PC-9 (cell line): ENCODE measurements around the gene STARD7. TPM values are rescaled to one million over a fixed set of nuclear protein-coding genes. Genes with fewer than 3 reads are reported as not detected.

Source experiments
- BruUV-seq: library from RNA; stranded (reverse); fragments of 400-500 nt; replicated peaks from 2 replicates; lab custom pipeline; 2021; lab: Mats Ljungman, UMichigan
- CTCF ChIA-PET: fragments of 300-600 bp; sonication (Branson Sonifier 250); formaldehyde crosslinking; loops from one replicate; lab custom pipeline; 2022; ENCODE audit warnings: antibody characterized with exemption; lab: Charles Lee
- POLR2A ChIA-PET: fragments of 300-600 bp; sonication (Branson Sonifier 250); formaldehyde crosslinking; loops from one replicate; lab custom pipeline; 2022; ENCODE audit warnings: antibody characterized with exemption; ENCODE audit not compliant: unreplicated experiment; lab: Charles Lee
- DNase-seq, 2 experiments: peaks; one replicate each; pipeline versions ENCODE4 v3.0.0 to v3.0.0-alpha.2; 2015 to 2022; ENCODE audit warnings: mixed read lengths in 1 of 2
- H2AFZ ChIP-seq: fragments of 200-600 bp; sonication (generic); 2 replicates; pipeline ENCODE4 v1.8.1; 2017; ENCODE audit warnings: antibody characterized with exemption
- H3F3A ChIP-seq: fragments of 200-600 bp; sonication (generic); 2 replicates; pipeline ENCODE4 v1.8.1; 2017; ENCODE audit warnings: antibody characterized with exemption, mild to moderate bottlenecking, low read depth; ENCODE audit not compliant: insufficient read depth
- H3K27ac ChIP-seq: fragments of 200-600 bp; sonication (generic); 2 replicates; pipeline ENCODE4 v1.6.1; 2016; ENCODE audit warnings: mixed run types
- H3K27me3 ChIP-seq: fragments of 200-600 bp; sonication (generic); 2 replicates; pipeline ENCODE4 v1.6.1; 2016; ENCODE audit warnings: low read depth, mixed run types; ENCODE audit not compliant: insufficient read depth
- H3K36me3 ChIP-seq: fragments of 200-600 bp; sonication (generic); 2 replicates; pipeline ENCODE4 v1.6.1; 2016; ENCODE audit warnings: low read depth, mixed run types
- H3K4me1 ChIP-seq: fragments of 200-600 bp; sonication (generic); replicated peaks from 2 replicates; pipeline ENCODE4 v1.6.1; 2016; ENCODE audit warnings: mixed run types; ENCODE audit not compliant: insufficient read depth
- H3K4me2 ChIP-seq: fragments of 200-600 bp; sonication (generic); 2 replicates; pipeline ENCODE4 v1.6.1; 2017; ENCODE audit warnings: mixed run types
- H3K4me3 ChIP-seq: fragments of 200-600 bp; sonication (generic); 2 replicates; pipeline ENCODE4 v1.6.1; 2016; ENCODE audit warnings: mixed run types
- H3K79me2 ChIP-seq: fragments of 200-600 bp; sonication (generic); 2 replicates; pipeline ENCODE4 v1.6.1; 2017; ENCODE audit warnings: low read depth, mixed run types
- H3K9me2 ChIP-seq: fragments of 200-600 bp; sonication (generic); 2 replicates; pipeline ENCODE4 v1.8.1; 2017; ENCODE audit warnings: mild to moderate bottlenecking; ENCODE audit not compliant: insufficient read depth
- H3K9me3 ChIP-seq: fragments of 200-600 bp; sonication (generic); 2 replicates; pipeline ENCODE4 v1.8.1; 2016; ENCODE audit warnings: low read depth; ENCODE audit not compliant: insufficient read depth
- H4K20me1 ChIP-seq: fragments of 200-600 bp; sonication (generic); 2 replicates; pipeline ENCODE4 v1.8.1; 2017; ENCODE audit not compliant: insufficient read depth
- CTCF ChIP-seq: fragments of 200-600 bp; sonication (generic); conservative IDR thresholded peaks from 2 replicates; pipeline ENCODE4 v1.6.1; 2017; ENCODE audit warnings: mixed run types, antibody characterized with exemption, mild to moderate bottlenecking, moderate library complexity
- EZH2 ChIP-seq: fragments of 200-600 bp; sonication (generic); IDR thresholded peaks from 2 replicates; pipeline ENCODE4 v1.8.0; 2017; ENCODE audit warnings: antibody characterized with exemption, low read depth
- intact Hi-C: fragments of 100-400 bp; cut with micrococcal nuclease; formaldehyde crosslinking; loops from one replicate; pipeline ENCODE4 v1.10.0; 2022; ENCODE audit not compliant: unreplicated experiment
- total RNA-seq: library from RNA; stranded (reverse); gene quantifications from 2 replicates; pipeline ENCODE4 v1.2.3, GENCODE V29; 2021

Gene STARD7
- total RNA-seq, 1 experiment from 2014 or later, result 189 TPM

GRCh38 chr2:96214554-96214953 lies 5.9 kb upstream of the STARD7 start:
- H4K20me1 ChIP-seq, result peaks cover 4% of the 10 kb centered on the region; the same call in 1 of the 2 replicates
- CTCF ChIA-PET, result no interaction called here

GRCh38 chr2:96213379-96213778 lies 4.8 kb upstream of the STARD7 start:
- peaks cover 9% of the 10 kb centered on the region for H3K4me1 ChIP-seq
- intact Hi-C loops, result no loop called here
- H3F3A ChIP-seq, result no peaks in the 10 kb centered on the region
- no peaks in the 10 kb centered on the region for H3K36me3 ChIP-seq
- no peaks in the 10 kb centered on the region for H3K9me3 ChIP-seq
- H3K79me2 ChIP-seq, result peaks cover 16% of the 10 kb centered on the region
- H4K20me1 ChIP-seq, result peaks cover 3% of the 10 kb centered on the region; the same call in 1 of the 2 replicates
- POLR2A ChIA-PET, result no interaction called here
- CTCF ChIA-PET, result no interaction called here
- no peak for TF ChIP-seq EZH2
- H3K27me3 ChIP-seq, result no peaks in the 10 kb centered on the region
- no peak overlapping the region for H3K27ac ChIP-seq
- H3K4me2 ChIP-seq, result no peak overlapping the region
- H3K9me2 ChIP-seq, result no peaks in the 10 kb centered on the region
- no peak for DNase-seq
- H3K4me3 ChIP-seq, result no peak overlapping the region
- no TSS peak for BruUV-seq
- H2AFZ ChIP-seq, result no peak overlapping the region

More at GRCh38 chr2:96214554-96214953, 5.9 kb upstream of the STARD7 start:
- no peak overlapping the region for H3K27ac ChIP-seq
- POLR2A ChIA-PET, result no interaction called here
- no peaks in the 10 kb centered on the region for H3K9me3 ChIP-seq
- intact Hi-C loops, result no loop called here
- no peaks in the 10 kb centered on the region for H3F3A ChIP-seq
- no peak overlapping the region for H3K4me3 ChIP-seq
- H3K9me2 ChIP-seq, result no peaks in the 10 kb centered on the region
- TF ChIP-seq EZH2 (no peak), CTCF (no peak)
- no peak for DNase-seq
- H3K4me2 ChIP-seq, result no peak overlapping the region
- peaks cover 6% of the 10 kb centered on the region for H3K4me1 ChIP-seq
- peaks cover 11% of the 10 kb centered on the region for H3K79me2 ChIP-seq
- H2AFZ ChIP-seq, result no peak overlapping the region
- H3K27me3 ChIP-seq, result no peaks in the 10 kb centered on the region
- no TSS peak for BruUV-seq
- no peaks in the 10 kb centered on the region for H3K36me3 ChIP-seq

- CTCF ChIA-PET, result no interaction called here
- peaks cover 24% of the 10 kb centered on the region for H3K79me2 ChIP-seq
- BruUV-seq, result no TSS peak
- POLR2A ChIA-PET, result no interaction called here
- peaks cover 10% of the 10 kb centered on the region for H3K4me1 ChIP-seq
- H3K9me3 ChIP-seq, result no peaks in the 10 kb centered on the region
- H3K4me2 ChIP-seq, result no peak overlapping the region
- DNase-seq, result no peak
- H3K9me2 ChIP-seq, result no peaks in the 10 kb centered on the region
- H3K36me3 ChIP-seq, result no peaks in the 10 kb centered on the region
- TF ChIP-seq EZH2 (no peak), CTCF (no peak)
- intact Hi-C loops, result no loop called here
- peaks cover 7% of the 10 kb centered on the region for H4K20me1 ChIP-seq
- H2AFZ ChIP-seq, result no peak overlapping the region
- H3K27ac ChIP-seq, result no peak overlapping the region
- H3K4me3 ChIP-seq, result no peak overlapping the region
- H3F3A ChIP-seq, result peaks cover 6% of the 10 kb centered on the region; the same call in 1 of the 2 replicates
- no peaks in the 10 kb centered on the region for H3K27me3 ChIP-seq
Observed at GRCh38 chr2:96212339-96212738, 3.7 kb upstream of the STARD7 start.

GRCh38 chr2:96209729-96210085 lies 1.1 kb upstream of the STARD7 start:
- Histone ChIP-seq H3K9me2 (no peaks in the 10 kb centered on the region), H2AFZ (peak overlapping the region; percentile 82), H3K9me3 (no peaks in the 10 kb centered on the region), H3K79me2 (peaks cover 50% of the 10 kb centered on the region), H3K27me3 (no peaks in the 10 kb centered on the region), H3K4me3 (peak overlapping the region; percentile 87), H3F3A (peaks cover 18% of the 10 kb centered on the region; the same call in 1 of the 2 replicates), H4K20me1 (peaks cover 33% of the 10 kb centered on the region), H3K27ac (no peak overlapping the region), H3K36me3 (peaks cover 7% of the 10 kb centered on the region; the same call in 1 of the 2 replicates), H3K4me1 (peaks cover 34% of the 10 kb centered on the region), H3K4me2 (peak overlapping the region; percentile 86)
- intact Hi-C loops, result loop anchor here (1.0 to 10.0 kb wide), 3 partner anchors 51 to 295 kb away; partner anchors contain the start of genes DUSP2 and NEURL3
- POLR2A ChIA-PET, result no interaction called here
- CTCF ChIA-PET, result no interaction called here
- no TSS peak for BruUV-seq
- TF ChIP-seq CTCF, result no peak
- TF ChIP-seq EZH2, result no peak
- no peak for DNase-seq
